Measurements from ENCODE around the gene ANTKMT.

Gene ANTKMT

GRCh38 chr16:677316-678190 is 43.4 kb upstream of the ANTKMT start:
- in situ Hi-C loops (cut with HindIII; ENCODE audit: low pct_unique_long_range_greater_than_20kb, low sequenced_read_pairs) = no loop called here
- DNase-seq (ENCODE audit: low read depth in 1 of 2, low spot score in 1 of 2) = no peak
- TF ChIP-seq JUND (IDR thresholded peaks at IDR 0.05; ENCODE audit: low read depth) = no peak

GRCh38 chr16:678209-678857 is 42.6 kb upstream of the ANTKMT start:
- in situ Hi-C loops (cut with HindIII; ENCODE audit: low pct_unique_long_range_greater_than_20kb, low sequenced_read_pairs) = no loop called here
- no peak for TF ChIP-seq JUND (IDR thresholded peaks at IDR 0.05; ENCODE audit: low read depth)
- DNase-seq (ENCODE audit: low read depth in 1 of 2, low spot score in 1 of 2) = peak in 1 of 2 experiments; percentile 49

GRCh38 chr16:678858-679813 is 41.8 kb upstream of the ANTKMT start:
- in situ Hi-C loops (cut with HindIII; ENCODE audit: low pct_unique_long_range_greater_than_20kb, low sequenced_read_pairs) = no loop called here
- DNase-seq (ENCODE audit: low read depth in 1 of 2, low spot score in 1 of 2) = peak in 1 of 2 experiments; percentile 64
- no peak for TF ChIP-seq JUND (IDR thresholded peaks at IDR 0.05; ENCODE audit: low read depth)

GRCh38 chr16:679814-680624 is 40.9 kb upstream of the ANTKMT start, which contains the start of gene STUB1:
Gene STUB1, plus strand, starts transcription at chr16:680410. Its CDS starts 116 bp downstream, at chr16:680526.
- DNase-seq (ENCODE audit: low read depth in 1 of 2, low spot score in 1 of 2) = peak; percentile 76 to 94
- in situ Hi-C loops (cut with HindIII; ENCODE audit: low pct_unique_long_range_greater_than_20kb, low sequenced_read_pairs) = no loop called here
- no peak for TF ChIP-seq JUND (IDR thresholded peaks at IDR 0.05; ENCODE audit: low read depth)

GRCh38 chr16:680625-680945 is 40.4 kb upstream of the ANTKMT start:
- in situ Hi-C loops (cut with HindIII; ENCODE audit: low pct_unique_long_range_greater_than_20kb, low sequenced_read_pairs) = no loop called here
- TF ChIP-seq JUND (IDR thresholded peaks at IDR 0.05; ENCODE audit: low read depth) = no peak
- DNase-seq (ENCODE audit: low read depth in 1 of 2, low spot score in 1 of 2) = no peak

DNA sequence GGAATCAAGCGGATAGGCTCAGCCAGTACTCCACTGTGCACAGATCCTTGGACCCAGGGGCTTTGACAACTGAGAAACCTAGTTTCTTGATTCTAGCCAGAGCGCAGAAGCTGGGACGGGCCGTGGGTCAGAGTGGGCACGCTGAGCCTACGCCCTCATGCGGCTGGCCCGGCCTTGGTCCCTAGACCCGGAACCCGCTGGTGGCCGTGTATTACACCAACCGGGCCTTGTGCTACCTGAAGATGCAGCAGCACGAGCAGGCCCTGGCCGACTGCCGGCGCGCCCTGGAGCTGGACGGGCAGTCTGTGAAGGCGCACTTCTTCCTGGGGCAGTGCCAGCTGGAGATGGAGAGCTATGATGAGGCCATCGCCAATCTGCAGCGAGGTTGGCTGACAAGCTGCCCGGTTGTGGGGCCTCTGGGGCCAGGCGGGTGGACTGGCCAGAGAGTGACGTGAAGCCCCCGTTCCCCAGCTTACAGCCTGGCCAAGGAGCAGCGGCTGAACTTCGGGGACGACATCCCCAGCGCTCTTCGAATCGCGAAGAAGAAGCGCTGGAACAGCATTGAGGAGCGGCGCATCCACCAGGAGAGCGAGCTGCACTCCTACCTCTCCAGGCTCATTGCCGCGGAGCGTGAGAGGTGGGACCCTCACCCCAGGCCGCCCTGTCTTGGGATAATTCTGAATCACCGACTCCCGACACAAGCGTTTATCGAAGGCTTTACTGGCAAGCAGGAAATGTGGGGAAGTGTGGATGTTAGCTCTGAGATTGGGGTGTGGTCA is 39.8 kb upstream of the ANTKMT start:
- peak in 1 of 2 experiments; percentile 72 for DNase-seq (ENCODE audit: low read depth in 1 of 2, low spot score in 1 of 2)
- in situ Hi-C loops (cut with HindIII; ENCODE audit: low pct_unique_long_range_greater_than_20kb, low sequenced_read_pairs) = no loop called here
- no peak for TF ChIP-seq JUND (IDR thresholded peaks at IDR 0.05; ENCODE audit: low read depth)

DNA sequence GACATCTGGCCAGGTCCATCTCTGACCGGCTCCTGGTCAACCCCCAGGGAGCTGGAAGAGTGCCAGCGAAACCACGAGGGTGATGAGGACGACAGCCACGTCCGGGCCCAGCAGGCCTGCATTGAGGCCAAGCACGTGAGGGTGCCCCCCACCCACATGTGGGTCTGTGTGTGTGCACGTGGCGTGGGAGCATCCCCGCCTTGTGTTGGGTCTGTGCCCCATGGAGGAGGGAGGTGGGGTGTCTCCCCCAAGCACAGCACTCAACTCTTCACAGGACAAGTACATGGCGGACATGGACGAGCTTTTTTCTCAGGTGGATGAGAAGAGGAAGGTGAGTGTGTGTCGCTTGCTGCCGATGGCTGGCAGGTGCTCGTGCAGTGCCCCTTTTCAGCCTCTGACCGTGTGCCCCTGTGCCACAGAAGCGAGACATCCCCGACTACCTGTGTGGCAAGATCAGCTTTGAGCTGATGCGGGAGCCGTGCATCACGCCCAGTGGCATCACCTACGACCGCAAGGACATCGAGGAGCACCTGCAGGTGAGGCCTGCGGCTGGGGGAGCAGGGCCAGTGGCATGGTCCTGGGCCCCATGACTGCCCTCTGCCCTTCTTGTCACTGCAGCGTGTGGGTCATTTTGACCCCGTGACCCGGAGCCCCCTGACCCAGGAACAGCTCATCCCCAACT is 39.1 kb upstream of the ANTKMT start:
- in situ Hi-C loops (cut with HindIII; ENCODE audit: low pct_unique_long_range_greater_than_20kb, low sequenced_read_pairs) = no loop called here
- DNase-seq (ENCODE audit: low read depth in 1 of 2, low spot score in 1 of 2) = no peak

DNA sequence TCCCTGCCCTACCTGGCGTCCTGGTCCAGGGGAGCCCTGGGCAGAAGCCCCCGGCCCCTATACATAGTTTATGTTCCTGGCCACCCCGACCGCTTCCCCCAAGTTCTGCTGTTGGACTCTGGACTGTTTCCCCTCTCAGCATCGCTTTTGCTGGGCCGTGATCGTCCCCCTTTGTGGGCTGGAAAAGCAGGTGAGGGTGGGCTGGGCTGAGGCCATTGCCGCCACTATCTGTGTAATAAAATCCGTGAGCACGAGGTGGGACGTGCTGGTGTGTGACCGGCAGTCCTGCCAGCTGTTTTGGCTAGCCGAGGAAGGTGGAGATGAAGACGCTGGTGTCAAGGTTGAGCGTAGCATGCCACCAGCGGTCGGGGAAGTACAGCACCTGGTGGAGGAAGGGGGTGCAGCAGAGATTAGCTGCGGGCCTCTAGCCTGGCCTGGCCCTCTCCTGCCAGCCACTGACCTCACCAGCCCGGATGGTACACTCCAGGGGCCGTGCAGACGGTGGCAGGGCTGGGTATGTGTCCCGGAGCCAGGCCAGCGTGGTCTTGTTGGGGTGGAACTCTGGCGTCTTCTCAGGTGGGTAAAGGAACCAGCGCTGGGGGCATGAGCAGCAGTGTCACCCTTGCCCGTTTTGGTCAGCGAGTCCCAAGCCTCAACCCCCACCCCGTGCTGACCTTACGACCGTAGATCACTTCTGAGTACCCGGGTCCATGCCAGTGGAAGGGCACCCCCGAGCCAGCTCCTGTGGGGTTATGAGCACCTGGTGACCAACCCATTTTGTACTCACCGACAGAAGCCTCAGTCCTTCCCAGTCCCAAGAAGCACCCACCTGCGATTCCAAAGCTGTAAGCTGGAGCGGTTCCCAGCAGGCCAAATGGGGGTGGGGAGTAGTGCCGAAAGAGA is 38.2 kb upstream of the ANTKMT start:
- in situ Hi-C loops (cut with HindIII; ENCODE audit: low pct_unique_long_range_greater_than_20kb, low sequenced_read_pairs) = no loop called here
- no peak for DNase-seq (ENCODE audit: low read depth in 1 of 2, low spot score in 1 of 2)
- no peak for TF ChIP-seq JUND (IDR thresholded peaks at IDR 0.05; ENCODE audit: low read depth)

More for the DNA sequence above, 39.1 kb upstream of the ANTKMT start:
- no peak for TF ChIP-seq JUND (IDR thresholded peaks at IDR 0.05; ENCODE audit: low read depth)

DNA sequence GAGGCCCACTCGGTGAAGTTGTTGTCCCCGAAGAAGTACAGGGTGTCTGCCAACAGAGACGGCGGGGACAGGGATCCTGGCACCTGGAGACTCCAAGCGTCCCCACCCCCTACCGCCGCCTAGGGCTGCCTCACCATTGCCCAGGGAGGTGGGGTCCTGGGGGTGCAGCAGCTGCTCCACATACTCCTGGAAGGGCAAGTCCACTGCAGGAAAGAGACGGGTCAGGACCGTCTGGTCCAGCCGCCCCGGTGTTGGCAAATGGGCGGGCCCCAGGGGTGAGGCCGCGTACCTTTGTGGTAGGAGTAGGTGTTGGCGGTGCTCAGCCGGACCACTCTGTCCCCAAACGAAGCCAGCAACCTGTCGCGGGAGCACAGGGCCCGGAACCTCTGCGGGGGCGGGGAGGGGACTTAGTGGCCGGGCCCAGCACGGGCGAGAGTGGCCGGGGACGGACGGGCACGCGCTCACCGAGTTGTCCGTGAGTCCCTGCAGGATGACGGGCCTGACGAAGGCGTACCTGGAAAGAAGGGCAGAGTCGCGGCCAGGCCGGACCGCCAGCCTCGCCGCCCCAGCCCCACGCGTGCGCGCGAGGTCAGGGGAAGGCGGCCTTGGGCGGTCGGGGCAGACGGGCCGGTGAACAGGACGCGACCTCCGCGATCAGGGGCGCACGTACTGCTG is 37.4 kb upstream of the ANTKMT start:
- in situ Hi-C loops (cut with HindIII; ENCODE audit: low pct_unique_long_range_greater_than_20kb, low sequenced_read_pairs) = no loop called here
- peak in 1 of 2 experiments; percentile 66 for DNase-seq (ENCODE audit: low read depth in 1 of 2, low spot score in 1 of 2)
- no peak for TF ChIP-seq JUND (IDR thresholded peaks at IDR 0.05; ENCODE audit: low read depth)

Data from T47D (cell line).